Stimulated activated CD4-positive, alpha-beta T cell treated with anti-CD3 and anti-CD28 coated beads, Interleukin-2, amount 100 ng/mL, for 4 hours (primary cell): Measurements from ENCODE around the gene FRMPD2.
"Not testable (repeated sequence)": the region's sequence is repeated elsewhere in the genome, so short reads cannot be mapped to it uniquely, and the experiment has no call there.

ENCODE experiments used
- DNase-seq: peaks from one replicate; pipeline ENCODE4 v3.0.0-alpha.2; 2020; ENCODE audit warnings: low read depth

FRMPD2 gene

GRCh38 chr10:48252354-48252650 lies 22.2 kb downstream of the FRMPD2 start:
- no peak for DNase-seq

DNA sequence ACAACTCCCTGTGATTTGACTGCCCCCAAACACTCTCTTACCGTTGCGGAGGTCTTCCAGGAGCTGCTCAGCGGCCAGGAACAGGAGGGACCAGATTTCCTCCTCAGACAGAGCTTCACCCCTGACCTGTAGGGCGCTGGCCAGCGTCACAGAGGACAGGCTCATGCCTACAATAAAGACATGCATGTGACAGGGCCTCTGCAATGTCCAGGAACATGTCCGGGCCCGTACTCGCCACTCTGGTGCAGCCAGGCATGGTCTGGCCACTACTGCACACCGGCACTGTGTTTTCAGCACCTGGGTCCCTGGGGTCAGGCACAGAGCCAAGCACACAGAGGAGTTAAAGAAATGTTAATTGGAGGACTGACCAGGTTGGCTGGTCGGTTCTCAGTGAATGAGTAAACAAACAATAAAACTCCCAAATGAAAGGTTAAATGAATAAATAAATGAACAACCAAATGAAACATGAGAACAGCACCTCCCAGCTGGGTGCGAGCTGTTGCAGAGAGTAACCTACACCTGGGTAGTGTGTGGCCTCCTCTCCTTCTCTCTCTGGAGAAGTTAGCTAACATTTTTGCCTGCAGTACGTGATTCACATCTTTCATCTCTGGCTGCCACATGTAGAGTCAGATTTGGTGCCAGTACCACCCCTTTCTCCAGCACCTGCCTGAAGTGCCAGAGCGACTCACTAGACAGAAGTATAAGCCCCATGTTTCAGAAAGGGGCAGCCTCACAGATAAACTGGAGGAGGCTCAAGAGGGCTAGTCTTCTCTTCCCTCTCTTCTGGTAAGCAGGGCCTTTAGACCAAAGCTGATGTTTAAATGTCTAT lies 22.8 kb downstream of the FRMPD2 start:
- no peak for DNase-seq

DNA sequence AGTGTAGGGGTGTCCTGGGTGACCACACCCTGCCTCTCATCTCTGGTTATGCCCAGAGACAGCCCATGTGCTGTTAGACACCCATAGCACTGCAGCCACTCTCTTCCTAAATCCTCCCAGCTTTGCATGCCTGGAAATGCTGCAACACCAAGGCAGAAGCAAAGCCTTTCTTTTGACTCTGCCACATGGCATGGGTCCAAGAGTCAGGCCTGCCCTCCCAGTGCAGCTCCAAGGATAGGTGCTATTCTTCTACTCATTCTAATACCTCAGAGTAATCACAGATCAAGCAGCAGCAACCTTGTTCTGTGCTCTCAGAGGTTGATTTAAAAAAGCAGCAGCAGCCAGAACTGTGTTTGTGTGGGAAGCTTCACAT lies 23.4 kb downstream of the FRMPD2 start:
- DNase-seq = no peak

- no peak for DNase-seq
These were observed 24.6 kb downstream of the FRMPD2 start for GRCh38 chr10:48249763-48250351.

DNA sequence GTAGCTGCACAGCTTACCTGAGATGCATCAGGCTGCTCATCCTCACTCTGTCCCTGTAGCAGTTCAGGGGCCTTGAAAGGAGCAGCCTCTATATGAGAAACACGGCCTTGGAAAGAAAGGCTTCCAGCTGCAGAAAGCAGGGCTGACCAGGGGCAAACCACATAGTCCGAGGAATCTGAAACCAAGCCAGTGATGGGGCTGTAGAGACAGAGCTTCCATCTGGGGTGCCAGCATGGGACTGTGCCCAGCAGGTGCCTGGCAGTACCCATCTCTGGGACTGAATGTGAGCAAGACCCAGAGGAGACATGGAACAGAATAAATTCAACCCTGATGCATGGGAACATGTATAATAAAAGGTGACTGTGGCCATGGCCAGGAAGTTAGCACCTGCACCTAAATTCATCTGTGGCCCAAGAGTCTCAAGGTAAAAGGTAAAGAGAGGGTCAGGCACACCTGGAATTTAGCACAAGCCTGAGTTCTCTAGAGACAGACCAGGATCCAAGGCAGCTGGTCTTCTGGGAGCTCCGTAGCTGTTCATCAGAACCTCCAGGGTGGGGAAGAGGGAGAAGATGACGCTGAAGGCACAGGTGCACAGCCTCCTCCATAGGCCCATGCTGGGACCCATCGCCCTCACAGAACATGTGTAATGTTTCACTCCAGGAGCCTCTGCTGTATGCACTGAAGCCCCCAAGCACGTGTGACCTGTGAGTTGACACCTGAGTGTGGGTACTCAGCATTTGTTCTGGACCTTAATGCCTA lies 25.3 kb downstream of the FRMPD2 start:
- DNase-seq = no peak

- no peak for DNase-seq
These were observed 26.0 kb downstream of the FRMPD2 start for GRCh38 chr10:48248462-48248861.

DNA sequence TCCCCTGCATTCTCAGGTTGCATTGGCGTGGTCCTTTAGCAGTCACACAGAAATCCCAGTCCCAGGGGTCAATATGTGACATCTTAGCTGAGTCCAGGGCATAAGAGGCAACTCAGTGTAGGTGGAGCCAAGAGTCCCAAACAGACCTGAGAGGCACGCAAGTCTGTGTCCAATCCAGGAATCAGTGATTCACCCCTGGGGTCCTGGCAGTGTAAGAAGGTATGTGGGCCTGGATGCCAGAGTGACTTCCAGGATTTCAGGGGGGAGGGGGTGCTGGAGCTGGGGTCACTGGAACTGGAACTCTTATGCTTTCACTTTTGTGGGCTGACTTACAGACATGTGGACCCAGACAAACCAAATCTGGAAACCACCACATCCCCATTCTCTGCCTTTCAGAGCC lies 26.8 kb downstream of the FRMPD2 start:
- DNase-seq = no peak

DNA sequence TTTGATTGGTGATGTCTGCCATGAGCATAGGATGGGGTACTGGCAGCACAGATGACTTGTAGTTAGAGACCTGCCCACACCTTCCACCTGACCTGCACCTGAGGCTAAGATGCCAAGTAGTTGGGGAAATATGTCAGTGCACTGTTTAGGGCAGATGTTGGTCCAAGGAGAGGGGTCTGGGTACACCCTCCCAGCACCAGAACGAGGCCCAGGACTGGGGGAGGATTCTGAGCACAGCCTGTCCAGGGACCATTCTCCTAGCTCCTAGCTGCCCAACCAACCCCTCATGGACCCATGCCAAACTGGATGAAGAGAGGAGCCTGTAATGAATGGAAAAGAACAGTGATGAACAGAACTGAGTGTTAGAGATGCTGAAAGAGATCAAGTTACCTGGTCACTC lies 28.0 kb downstream of the FRMPD2 start:
- no peak for DNase-seq

DNA sequence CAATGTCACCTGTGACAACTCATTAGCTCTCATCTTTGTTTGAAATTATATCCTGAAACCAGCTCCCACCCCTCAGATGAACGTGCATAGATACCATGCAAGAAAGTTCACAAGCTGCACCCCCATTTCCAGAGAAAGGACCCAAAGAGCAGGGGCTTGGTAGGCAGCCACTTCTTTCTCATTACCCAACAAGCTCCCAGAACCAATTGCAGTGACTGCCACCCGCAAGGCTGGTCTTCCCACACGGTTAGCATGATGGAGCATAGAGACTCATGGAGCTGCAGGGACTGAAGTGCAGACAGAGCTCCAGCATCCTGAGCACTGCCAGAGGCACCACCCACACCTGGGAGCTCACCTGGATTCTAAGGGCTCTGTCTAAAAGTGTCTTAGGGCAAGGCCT lies 28.5 kb downstream of the FRMPD2 start:
- DNase-seq = no peak

- DNase-seq = not testable (repeated sequence)
These were observed 30.6 kb downstream of the FRMPD2 start for GRCh38 chr10:48243921-48244320.

GRCh38 chr10:48243487-48243886 lies 31.0 kb downstream of the FRMPD2 start:
- no peak for DNase-seq

- no peak for DNase-seq
These were observed 32.2 kb downstream of the FRMPD2 start for GRCh38 chr10:48242171-48242904.

- DNase-seq = no peak
These were observed 33.2 kb downstream of the FRMPD2 start for GRCh38 chr10:48241332-48241731.

DNA sequence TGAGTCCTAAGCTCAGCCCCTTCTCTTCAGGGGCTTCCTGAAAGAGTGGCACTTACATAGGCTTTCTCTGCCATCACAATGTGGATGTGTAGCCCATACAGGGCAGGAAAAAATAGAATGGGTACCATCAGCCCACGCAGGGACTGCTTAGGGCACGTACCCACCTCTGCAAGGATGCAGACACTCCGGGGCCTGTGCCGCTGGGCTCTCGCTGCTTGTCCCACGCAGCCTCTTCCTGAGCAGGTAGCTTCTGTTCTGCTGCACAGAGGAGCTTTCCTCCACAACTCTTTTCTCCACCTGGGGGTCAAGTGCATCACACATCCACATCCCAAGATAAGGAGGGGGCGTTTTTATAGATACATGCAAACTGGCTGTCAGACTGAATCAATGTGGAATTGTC lies 34.3 kb downstream of the FRMPD2 start:
- no peak for DNase-seq

DNA sequence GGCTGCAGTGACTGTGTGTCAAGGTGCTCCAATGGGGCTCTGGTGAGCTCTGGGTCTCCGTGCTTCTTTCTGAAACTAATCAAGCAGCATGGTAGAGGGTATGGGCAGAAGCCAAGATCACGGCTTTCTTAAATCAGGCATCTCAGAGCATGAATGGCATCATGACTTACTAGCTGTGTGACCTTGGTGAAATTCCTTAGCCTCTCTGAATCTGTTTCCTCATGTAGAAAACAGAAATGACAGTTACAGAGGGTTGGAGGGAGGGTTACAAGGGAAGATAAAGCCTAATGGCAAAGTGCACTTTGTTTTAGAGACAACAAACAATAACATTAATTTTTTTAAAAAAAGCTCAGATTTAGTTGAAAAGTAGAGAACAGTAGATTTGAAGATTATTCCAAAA lies 34.9 kb downstream of the FRMPD2 start:
- no peak for DNase-seq

DNA sequence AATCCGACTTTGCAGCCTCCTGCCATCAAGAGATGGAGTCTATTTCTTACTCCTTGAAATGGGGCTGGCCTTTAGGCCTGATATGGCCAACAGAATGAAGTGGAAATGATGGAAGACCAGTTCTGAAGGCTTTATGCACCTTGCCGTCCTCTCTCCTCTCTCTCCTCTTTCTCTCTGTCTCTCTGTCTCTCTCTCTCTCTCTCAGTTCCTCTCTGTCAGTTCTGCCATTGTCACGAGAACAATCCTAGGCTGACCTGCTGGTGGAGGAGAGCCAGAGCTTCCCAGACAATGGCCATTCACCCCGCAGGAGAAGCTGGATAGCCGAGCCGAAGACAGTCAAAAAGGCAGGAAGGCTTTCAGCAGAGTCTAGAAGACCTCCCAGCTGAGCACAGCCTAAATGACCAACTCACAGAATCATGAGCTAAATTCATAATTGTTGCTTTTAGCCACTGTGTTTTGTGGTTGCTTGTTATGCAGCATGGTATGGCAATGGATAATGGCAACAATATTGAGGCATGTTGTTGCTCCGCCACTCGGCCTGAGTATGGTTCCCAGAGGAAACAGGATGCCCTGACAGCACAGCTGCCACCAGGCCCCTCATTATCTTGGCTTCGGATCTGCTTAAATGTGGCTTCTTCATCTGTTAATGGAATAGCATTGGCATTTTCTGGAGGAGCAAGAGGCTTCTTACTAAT lies 35.5 kb downstream of the FRMPD2 start:
- no peak for DNase-seq

DNA sequence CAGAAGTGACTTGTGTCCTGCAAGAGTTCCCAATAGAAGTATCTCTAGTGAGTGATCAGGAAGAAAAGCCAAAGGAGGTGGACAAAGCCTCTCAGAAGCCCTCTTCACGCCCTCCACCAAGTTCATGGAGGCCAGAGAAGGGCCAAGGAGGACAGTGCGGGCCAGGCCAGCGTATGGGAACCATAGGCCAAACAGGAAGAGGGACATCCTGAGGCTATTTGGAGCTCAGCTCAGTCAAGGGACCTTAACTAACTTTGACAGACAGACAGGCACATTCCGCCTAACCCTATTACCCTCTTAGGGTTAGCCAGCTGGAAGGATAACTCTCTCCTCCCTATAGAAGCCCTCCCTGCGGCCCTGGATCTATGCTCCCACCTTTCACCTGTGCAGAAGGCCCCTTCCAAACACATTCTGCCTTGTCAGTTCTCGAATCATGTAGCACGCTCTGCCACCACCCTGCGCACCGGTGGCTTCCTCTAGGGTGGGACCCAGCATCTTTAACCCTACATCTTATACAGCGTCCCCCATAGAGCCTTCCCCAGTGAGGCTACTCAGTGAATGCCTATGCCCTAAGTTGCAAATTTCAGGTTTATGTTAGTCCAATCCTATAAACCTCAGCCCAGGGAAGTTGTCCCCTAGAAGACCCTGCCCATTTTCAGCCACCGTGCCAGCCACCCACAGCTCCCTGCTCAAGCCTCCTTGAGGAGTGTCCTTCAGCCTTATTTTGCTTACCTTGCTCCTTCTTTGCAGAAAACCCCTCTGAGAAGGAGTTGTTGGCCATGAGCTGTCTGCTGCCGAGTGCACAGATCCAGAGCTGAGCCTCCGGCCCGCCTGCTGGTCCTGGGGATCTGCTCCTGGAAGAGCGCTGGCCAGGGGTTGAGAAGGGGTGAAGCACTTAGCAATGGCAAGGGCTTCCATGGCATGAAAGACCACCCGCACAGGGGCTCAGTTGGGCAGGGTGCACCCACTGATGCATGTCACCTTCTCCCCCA lies 36.9 kb downstream of the FRMPD2 start:
- DNase-seq = no peak

- DNase-seq = no peak
These were observed 38.3 kb downstream of the FRMPD2 start for GRCh38 chr10:48236199-48236621.

DNA sequence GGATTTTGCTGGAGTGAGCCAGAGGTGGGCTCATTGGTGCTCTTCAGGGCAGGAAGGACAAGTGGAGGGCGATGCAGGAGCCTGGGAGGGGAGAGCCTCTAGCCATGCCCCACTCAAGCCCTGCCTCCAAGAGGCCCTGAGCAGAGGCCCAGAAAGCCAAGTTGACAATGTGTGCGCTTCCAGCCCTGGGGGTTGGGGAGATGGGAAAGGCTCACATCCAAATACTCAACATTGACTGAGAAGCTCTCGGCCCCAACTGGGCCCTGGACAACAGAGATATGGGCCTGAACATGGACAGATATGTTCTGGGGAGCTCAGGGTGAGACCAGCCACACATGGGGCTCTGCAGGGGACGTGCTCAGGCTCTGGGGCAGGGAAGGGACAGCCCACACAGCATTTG lies 39.0 kb downstream of the FRMPD2 start:
- no peak for DNase-seq

DNA sequence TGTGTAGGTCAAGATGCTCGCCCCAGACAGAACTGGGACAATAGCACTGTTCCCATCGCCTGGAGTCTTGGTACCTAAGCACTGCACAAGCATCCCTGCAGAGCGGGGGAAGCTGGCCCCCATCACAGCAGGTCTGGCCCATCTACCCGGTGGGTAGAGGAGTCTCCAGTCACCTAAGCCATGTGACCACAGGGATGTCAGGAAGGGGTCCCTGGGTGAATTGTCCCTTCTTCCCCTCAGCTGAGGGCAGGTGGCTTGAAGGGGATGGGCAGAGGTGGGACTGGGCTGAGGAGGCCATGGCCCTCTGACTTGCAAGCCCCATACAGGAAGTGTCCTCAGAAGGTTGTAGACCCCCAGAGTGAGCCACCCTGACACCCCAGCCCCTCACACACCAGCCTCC lies 39.7 kb downstream of the FRMPD2 start:
- no peak for DNase-seq

DNA sequence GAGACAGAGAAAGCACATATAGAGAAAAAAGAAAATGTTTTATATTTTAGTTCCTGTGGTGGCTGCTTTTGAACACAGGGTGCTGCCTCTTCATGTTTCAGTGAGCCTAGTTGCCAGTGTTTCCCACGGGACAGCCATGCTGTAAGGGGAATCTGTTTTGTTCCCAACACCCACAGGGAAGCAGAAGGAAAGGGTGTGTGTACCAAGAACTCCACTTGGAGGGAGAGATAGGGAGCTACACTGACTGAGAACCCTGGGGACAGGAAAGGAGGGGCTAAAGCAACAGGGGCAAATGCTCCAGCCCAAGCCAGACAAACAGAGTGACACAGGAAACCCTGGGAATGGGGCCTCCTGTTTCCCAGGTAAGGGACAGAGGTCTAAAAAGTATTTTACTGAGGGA lies 40.2 kb downstream of the FRMPD2 start:
- no peak for DNase-seq
